OCI-LY1 (cell line): ENCODE data around the gene CDC42EP3.

ENCODE experiments used
- H2AFZ ChIP-seq: fragments of 200-600 bp; sonication (generic), shearing (Covaris generic); 2 replicates; pipeline ENCODE4 v1.6.0; 2014; ENCODE audit warnings: antibody characterized with exemption, mild to moderate bottlenecking, low read length
- H3F3A ChIP-seq: fragments of 200-600 bp; sonication (generic), shearing (Covaris generic); 2 replicates; pipeline ENCODE4 v1.6.0; 2014; ENCODE audit warnings: mild to moderate bottlenecking, antibody characterized with exemption, low read length, moderate library complexity; ENCODE audit not compliant: insufficient read depth
- H3K27ac ChIP-seq: fragments of 200-600 bp; sonication (generic); 2 replicates; pipeline ENCODE4 v1.5.1; 2014; ENCODE audit warnings: low read length, mixed run types, mild to moderate bottlenecking, low read depth; ENCODE audit not compliant: poor library complexity, severe bottlenecking
- H3K27me3 ChIP-seq: fragments of 200-600 bp; sonication (generic); 2 replicates; pipeline ENCODE4 v1.6.0; 2014; ENCODE audit warnings: antibody characterized with exemption, mild to moderate bottlenecking, low read length, moderate library complexity; ENCODE audit not compliant: insufficient read depth
- H3K36me3 ChIP-seq: fragments of 200-600 bp; sonication (generic); 2 replicates; pipeline ENCODE4 v1.6.1; 2014; ENCODE audit warnings: mild to moderate bottlenecking, antibody characterized with exemption, low read length, moderate library complexity, mixed read lengths; ENCODE audit not compliant: insufficient read depth
- H3K4me1 ChIP-seq: fragments of 200-600 bp; sonication (generic); 2 replicates; pipeline ENCODE4 v1.5.1; 2014; ENCODE audit warnings: mild to moderate bottlenecking, low read length, moderate library complexity; ENCODE audit not compliant: insufficient read depth, severe bottlenecking
- H3K4me2 ChIP-seq: fragments of 200-600 bp; sonication (generic), shearing (Covaris generic); 2 replicates; pipeline ENCODE4 v1.6.1; 2014; ENCODE audit warnings: low read length
- H3K4me3 ChIP-seq: fragments of 200-600 bp; sonication (generic); 2 replicates; pipeline ENCODE4 v1.5.1; 2014; ENCODE audit warnings: low read length, low read depth, mild to moderate bottlenecking, mixed read lengths; ENCODE audit not compliant: poor library complexity, severe bottlenecking
- H3K79me2 ChIP-seq: fragments of 200-600 bp; shearing (Covaris generic); 2 replicates; pipeline ENCODE4 v1.6.1; 2016; ENCODE audit warnings: mixed run types, low read length, mixed read lengths; ENCODE audit not compliant: insufficient read depth
- H3K9ac ChIP-seq: fragments of 200-600 bp; sonication (generic), shearing (Covaris generic); 2 replicates; pipeline ENCODE4 v1.6.1; 2014; ENCODE audit warnings: mild to moderate bottlenecking, low read length, mixed read lengths
- H3K9me2 ChIP-seq: fragments of 200-600 bp; sonication (generic), shearing (Covaris generic); 2 replicates; pipeline ENCODE4 v1.6.1; 2014; ENCODE audit warnings: low read depth, mild to moderate bottlenecking, low read length, mixed read lengths
- H3K9me3 ChIP-seq: fragments of 200-600 bp; shearing (Covaris generic); 2 replicates; pipeline ENCODE4 v1.6.1; 2014; ENCODE audit warnings: low read length, mixed read lengths
- H4K20me1 ChIP-seq: fragments of 200-600 bp; sonication (generic), shearing (Covaris generic); 2 replicates; pipeline ENCODE4 v1.6.0; 2016; ENCODE audit warnings: mild to moderate bottlenecking, low read length; ENCODE audit not compliant: insufficient read depth
- CTCF ChIP-seq: fragments of 200-600 bp; sonication (generic), shearing (Covaris generic); IDR thresholded peaks from 2 replicates; pipeline ENCODE4 v1.5.1; 2017; ENCODE audit warnings: mild to moderate bottlenecking, antibody characterized with exemption, low read length, moderate library complexity, mixed read lengths
- EZH2 ChIP-seq: fragments of 200-600 bp; sonication (generic), shearing (Covaris generic); IDR thresholded peaks from 2 replicates; pipeline ENCODE4 v1.8.0; 2017; ENCODE audit warnings: borderline replicate concordance, mixed run types, mild to moderate bottlenecking, antibody characterized with exemption, low read length, moderate library complexity, mixed read lengths

CDC42EP3 gene

DNA sequence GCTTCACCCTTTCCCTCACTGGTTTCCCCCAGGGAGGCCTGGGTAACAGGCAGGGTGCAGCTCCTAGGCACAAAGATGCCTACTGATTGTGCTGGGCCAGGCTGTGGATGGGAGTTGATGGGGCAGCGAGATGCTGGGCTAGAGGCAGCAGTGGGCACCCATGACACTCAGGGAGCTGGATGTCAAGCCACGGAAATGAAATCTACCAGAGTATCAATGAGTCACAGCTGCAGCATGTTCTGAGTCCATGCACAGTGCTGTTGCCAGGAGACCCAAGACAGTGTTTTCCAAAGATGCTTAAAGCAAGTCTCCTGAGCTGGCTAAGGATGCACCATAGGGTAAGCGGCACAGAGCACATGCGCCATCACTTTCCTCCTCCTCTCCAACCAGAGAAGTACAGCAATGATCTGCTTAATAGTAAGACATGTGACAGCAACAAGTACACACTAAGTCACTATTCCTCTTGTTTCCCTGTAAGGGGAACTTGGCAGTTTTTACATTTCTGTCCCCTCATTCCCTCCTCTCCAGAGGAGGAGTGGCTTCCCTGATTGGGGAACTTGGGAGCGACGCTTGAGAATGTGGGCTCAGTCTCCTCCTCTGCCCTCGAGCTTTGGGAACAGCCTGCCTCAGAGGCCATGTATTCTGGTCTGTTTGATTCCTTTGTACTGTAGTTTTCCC lies 57.2 kb downstream of the CDC42EP3 start:
- H4K20me1 ChIP-seq: no peaks in the 10 kb centered on the region
- H3K9me2 ChIP-seq: no peaks in the 10 kb centered on the region
- TF ChIP-seq CTCF (no peak), EZH2 (no peak)
- H3K9ac ChIP-seq: no peak overlapping the region
- H3F3A ChIP-seq: no peaks in the 10 kb centered on the region
- no peak overlapping the region for H3K27ac ChIP-seq
- no peaks in the 10 kb centered on the region for H3K27me3 ChIP-seq
- H3K4me3 ChIP-seq: no peak overlapping the region
- no peak overlapping the region for H2AFZ ChIP-seq
- H3K4me1 ChIP-seq: no peaks in the 10 kb centered on the region
- H3K36me3 ChIP-seq: no peaks in the 10 kb centered on the region
- H3K4me2 ChIP-seq: no peak overlapping the region
- no peaks in the 10 kb centered on the region for H3K9me3 ChIP-seq
- H3K79me2 ChIP-seq: no peaks in the 10 kb centered on the region

DNA sequence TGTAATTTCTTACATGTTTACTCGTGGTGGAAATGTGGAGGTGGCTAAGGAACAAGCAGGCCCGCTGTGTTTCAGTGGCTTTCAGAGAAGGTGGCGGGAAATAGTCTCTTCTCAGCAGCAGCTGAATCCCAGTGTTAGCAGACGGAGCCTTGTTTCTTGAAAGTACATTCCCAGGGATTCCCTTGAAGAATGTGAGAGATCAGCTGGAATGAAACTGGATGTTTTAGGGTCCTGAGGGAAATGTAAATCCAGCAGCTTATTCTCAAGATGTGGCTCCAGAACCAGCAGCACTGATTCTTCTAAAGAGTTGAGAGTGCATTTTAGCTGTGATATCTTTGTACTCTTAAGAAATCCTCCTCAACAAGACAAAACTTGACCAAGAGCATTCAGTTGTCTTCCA lies 59.1 kb downstream of the CDC42EP3 start:
- Histone ChIP-seq H3K4me1 (no peaks in the 10 kb centered on the region), H2AFZ (no peak overlapping the region), H3K27me3 (no peaks in the 10 kb centered on the region), H3K27ac (no peak overlapping the region), H3F3A (no peaks in the 10 kb centered on the region), H3K4me2 (no peak overlapping the region), H3K9me3 (no peaks in the 10 kb centered on the region), H3K9ac (no peak overlapping the region), H3K4me3 (no peak overlapping the region), H3K36me3 (no peaks in the 10 kb centered on the region), H4K20me1 (no peaks in the 10 kb centered on the region), H3K9me2 (no peaks in the 10 kb centered on the region), H3K79me2 (no peaks in the 10 kb centered on the region)
- TF ChIP-seq EZH2 (no peak), CTCF (no peak)

DNA sequence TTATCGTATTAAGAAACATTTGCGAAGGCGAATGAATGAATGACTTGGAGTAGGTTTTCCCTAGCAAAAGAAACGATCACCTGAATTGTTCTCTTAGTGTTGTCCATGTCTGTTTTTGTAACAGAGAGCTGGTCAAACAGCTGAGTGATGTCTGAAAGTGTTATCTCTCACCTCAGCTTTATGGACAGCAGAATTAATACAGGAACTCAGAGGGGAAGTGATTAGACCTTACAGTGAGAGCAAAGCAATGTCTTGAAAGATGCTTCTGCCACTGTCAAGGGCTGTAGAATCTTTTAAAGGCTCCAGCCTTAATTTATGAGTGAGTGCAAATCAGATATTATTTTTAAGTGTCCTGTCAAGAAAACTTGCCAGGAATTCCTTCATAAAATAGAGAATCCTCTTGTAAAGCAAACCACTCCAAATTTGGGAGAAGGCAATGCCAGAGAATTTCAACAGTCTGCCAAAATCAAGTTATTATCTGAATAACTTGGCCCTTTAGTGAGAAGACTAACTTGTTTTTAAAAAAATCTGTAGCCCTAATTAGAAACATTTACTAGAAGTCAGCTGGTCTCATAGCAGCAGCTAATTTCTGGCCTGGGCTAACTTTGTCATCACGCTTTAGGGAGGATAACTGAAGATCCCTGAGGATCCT lies 60.7 kb downstream of the CDC42EP3 start:
- Histone ChIP-seq H3F3A (no peaks in the 10 kb centered on the region), H3K9me2 (no peaks in the 10 kb centered on the region), H3K4me2 (no peak overlapping the region), H3K27ac (no peak overlapping the region), H3K9ac (no peak overlapping the region), H3K4me1 (no peaks in the 10 kb centered on the region), H3K9me3 (no peaks in the 10 kb centered on the region), H4K20me1 (no peaks in the 10 kb centered on the region), H3K79me2 (no peaks in the 10 kb centered on the region), H3K27me3 (no peaks in the 10 kb centered on the region), H3K4me3 (no peak overlapping the region), H3K36me3 (no peaks in the 10 kb centered on the region), H2AFZ (no peak overlapping the region)
- no peak for TF ChIP-seq CTCF
